H1 (cell line): ENCODE results near the gene MAP1B. TPM values are rescaled to one million over a fixed set of nuclear protein-coding genes. Genes with fewer than 3 reads are reported as not detected.

Source experiments
- BRCA1 ChIP-seq: IDR thresholded peaks from 2 replicates; pipeline ENCODE4 v1.6.1; 2012; ENCODE audit warnings: low read depth, low read length, improper control_type of control experiment
- JUND ChIP-seq: IDR thresholded peaks from 2 replicates; pipeline ENCODE4 v1.6.1; 2011; ENCODE audit warnings: mild to moderate bottlenecking, improper control_type of control experiment, low read length
- SP1 ChIP-seq: IDR thresholded peaks from 2 replicates; pipeline ENCODE4 v1.6.1; 2011; ENCODE audit warnings: low read depth, low read length
- TBP ChIP-seq: IDR thresholded peaks from 2 replicates; pipeline ENCODE4 v1.6.1; 2011; ENCODE audit warnings: low read depth, low read length, improper control_type of control experiment
- TCF12 ChIP-seq: IDR thresholded peaks from 2 replicates; pipeline ENCODE4 v1.6.1; 2011; ENCODE audit warnings: low read depth, mild to moderate bottlenecking, low read length
- polyA plus RNA-seq, 7 experiments: library from polyadenylated mRNA; depleted of rRNA in 3 of 7; stranded (reverse) in 5 of 7; unstranded in 2 of 7; fragments of >200 nt in 5 of 7; fragments of 200-250 nt in 2 of 7; gene quantifications; 1 replicate in 5 of 7; 2 replicates in 1 of 7; 4 replicates in 1 of 7; pipeline versions ENCODE4 v1.2.1 to v1.2.3, GENCODE V29; 2011 to 2013; ENCODE audit warnings: missing spikeins in 2 of 7, mixed read lengths in 2 of 7
- total RNA-seq: library from RNA; stranded (reverse); fragmentation: NEBNext Ultra II Directional; extraction: Animal tissue kit (Norgen Biotek cat#: 25700); gene quantifications from 2 replicates; pipeline ENCODE4 v1.2.1, GENCODE V29; 2021
- TF ChIP-seq, protein P1 (sequence below): fragments of 300-600 bp; sonication (generic); IDR thresholded peaks from 2 replicates; pipeline ENCODE4 v1.7.1; 2012; ENCODE audit warnings: low read length, moderate library complexity, mild to moderate bottlenecking, inconsistent platforms; ENCODE audit not compliant: insufficient replicate concordance

Gene MAP1B
- total and polyA plus RNA-seq, 2 of the 8 experiments (the other 6 are each of a cell fraction or from before 2014, with no cell fraction given): 24.5 to 120 TPM

DNA sequence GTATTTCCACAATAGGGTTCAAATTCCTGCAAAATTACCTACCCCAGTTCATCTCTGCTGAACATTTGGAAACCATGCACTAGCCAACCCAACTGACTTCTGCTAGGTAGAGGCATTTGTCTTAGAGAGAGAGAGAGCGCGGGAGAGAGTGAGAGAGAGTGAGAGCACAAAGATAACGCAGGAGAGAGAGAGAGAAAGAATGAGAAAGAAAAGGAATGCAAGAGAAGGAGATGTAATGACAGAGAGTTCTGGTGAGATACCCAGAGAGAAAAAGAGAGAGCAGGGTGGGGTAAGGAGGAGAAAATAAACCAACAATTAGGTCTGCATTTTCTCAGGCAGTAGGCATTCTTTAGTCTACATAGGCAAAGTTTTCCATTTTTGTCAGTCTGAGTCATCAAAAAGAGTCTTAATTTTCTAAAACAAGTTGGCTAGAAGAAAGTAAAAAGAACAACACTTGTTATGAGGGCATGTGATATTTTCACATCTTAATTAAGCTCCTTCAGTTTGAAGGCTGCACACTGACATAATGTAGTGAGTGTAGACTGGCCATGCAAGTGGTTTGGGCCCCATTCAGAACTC lies 98.2 kb downstream of the MAP1B start (continued):
- TF ChIP-seq, protein P1, sequence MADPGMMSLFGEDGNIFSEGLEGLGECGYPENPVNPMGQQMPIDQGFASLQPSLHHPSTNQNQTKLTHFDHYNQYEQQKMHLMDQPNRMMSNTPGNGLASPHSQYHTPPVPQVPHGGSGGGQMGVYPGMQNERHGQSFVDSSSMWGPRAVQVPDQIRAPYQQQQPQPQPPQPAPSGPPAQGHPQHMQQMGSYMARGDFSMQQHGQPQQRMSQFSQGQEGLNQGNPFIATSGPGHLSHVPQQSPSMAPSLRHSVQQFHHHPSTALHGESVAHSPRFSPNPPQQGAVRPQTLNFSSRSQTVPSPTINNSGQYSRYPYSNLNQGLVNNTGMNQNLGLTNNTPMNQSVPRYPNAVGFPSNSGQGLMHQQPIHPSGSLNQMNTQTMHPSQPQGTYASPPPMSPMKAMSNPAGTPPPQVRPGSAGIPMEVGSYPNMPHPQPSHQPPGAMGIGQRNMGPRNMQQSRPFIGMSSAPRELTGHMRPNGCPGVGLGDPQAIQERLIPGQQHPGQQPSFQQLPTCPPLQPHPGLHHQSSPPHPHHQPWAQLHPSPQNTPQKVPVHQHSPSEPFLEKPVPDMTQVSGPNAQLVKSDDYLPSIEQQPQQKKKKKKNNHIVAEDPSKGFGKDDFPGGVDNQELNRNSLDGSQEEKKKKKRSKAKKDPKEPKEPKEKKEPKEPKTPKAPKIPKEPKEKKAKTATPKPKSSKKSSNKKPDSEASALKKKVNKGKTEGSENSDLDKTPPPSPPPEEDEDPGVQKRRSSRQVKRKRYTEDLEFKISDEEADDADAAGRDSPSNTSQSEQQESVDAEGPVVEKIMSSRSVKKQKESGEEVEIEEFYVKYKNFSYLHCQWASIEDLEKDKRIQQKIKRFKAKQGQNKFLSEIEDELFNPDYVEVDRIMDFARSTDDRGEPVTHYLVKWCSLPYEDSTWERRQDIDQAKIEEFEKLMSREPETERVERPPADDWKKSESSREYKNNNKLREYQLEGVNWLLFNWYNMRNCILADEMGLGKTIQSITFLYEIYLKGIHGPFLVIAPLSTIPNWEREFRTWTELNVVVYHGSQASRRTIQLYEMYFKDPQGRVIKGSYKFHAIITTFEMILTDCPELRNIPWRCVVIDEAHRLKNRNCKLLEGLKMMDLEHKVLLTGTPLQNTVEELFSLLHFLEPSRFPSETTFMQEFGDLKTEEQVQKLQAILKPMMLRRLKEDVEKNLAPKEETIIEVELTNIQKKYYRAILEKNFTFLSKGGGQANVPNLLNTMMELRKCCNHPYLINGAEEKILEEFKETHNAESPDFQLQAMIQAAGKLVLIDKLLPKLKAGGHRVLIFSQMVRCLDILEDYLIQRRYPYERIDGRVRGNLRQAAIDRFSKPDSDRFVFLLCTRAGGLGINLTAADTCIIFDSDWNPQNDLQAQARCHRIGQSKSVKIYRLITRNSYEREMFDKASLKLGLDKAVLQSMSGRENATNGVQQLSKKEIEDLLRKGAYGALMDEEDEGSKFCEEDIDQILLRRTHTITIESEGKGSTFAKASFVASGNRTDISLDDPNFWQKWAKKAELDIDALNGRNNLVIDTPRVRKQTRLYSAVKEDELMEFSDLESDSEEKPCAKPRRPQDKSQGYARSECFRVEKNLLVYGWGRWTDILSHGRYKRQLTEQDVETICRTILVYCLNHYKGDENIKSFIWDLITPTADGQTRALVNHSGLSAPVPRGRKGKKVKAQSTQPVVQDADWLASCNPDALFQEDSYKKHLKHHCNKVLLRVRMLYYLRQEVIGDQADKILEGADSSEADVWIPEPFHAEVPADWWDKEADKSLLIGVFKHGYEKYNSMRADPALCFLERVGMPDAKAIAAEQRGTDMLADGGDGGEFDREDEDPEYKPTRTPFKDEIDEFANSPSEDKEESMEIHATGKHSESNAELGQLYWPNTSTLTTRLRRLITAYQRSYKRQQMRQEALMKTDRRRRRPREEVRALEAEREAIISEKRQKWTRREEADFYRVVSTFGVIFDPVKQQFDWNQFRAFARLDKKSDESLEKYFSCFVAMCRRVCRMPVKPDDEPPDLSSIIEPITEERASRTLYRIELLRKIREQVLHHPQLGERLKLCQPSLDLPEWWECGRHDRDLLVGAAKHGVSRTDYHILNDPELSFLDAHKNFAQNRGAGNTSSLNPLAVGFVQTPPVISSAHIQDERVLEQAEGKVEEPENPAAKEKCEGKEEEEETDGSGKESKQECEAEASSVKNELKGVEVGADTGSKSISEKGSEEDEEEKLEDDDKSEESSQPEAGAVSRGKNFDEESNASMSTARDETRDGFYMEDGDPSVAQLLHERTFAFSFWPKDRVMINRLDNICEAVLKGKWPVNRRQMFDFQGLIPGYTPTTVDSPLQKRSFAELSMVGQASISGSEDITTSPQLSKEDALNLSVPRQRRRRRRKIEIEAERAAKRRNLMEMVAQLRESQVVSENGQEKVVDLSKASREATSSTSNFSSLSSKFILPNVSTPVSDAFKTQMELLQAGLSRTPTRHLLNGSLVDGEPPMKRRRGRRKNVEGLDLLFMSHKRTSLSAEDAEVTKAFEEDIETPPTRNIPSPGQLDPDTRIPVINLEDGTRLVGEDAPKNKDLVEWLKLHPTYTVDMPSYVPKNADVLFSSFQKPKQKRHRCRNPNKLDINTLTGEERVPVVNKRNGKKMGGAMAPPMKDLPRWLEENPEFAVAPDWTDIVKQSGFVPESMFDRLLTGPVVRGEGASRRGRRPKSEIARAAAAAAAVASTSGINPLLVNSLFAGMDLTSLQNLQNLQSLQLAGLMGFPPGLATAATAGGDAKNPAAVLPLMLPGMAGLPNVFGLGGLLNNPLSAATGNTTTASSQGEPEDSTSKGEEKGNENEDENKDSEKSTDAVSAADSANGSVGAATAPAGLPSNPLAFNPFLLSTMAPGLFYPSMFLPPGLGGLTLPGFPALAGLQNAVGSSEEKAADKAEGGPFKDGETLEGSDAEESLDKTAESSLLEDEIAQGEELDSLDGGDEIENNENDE: no peak
- TF ChIP-seq JUND (no peak), BRCA1 (no peak), TBP (no peak), SP1 (no peak), TCF12 (no peak)
